Fibroblast of gingiva (primary cell): ENCODE measurements around the gene CCDC92B.
"Not testable (repeated sequence)": the region's sequence is repeated elsewhere in the genome, so short reads cannot be mapped to it uniquely, and the experiment has no call there.

Experiments used
- DNase-seq: peaks from one replicate; pipeline ENCODE4 v3.0.0-alpha.2; 2011; ENCODE audit warnings: low read depth

CCDC92B gene

GRCh38 chr17:2749058-2749783, at the start of gene CCDC92B:
Gene CCDC92B, minus strand, starts transcription at chr17:2749652. Its CDS starts 14,507 bp downstream, at chr17:2735145.
- DNase-seq, result no peak

GRCh38 chr17:2798678-2799077, 49.2 kb upstream of the CCDC92B start:
- DNase-seq, result no peak

- no peak for DNase-seq
Observed at GRCh38 chr17:2798188-2798587, 48.7 kb upstream of the CCDC92B start.

GRCh38 chr17:2797637-2798036, 48.2 kb upstream of the CCDC92B start:
- DNase-seq, result no peak

- no peak for DNase-seq
Observed at GRCh38 chr17:2797226-2797625, 47.8 kb upstream of the CCDC92B start.

- DNase-seq, result no peak
Observed at GRCh38 chr17:2796164-2797125, 47.0 kb upstream of the CCDC92B start, which contains the start of gene RAP1GAP2. Gene RAP1GAP2, plus strand, starts transcription at chr17:2796438. Its CDS starts 90 bp downstream, at chr17:2796528.

GRCh38 chr17:2795441-2796163, 46.1 kb upstream of the CCDC92B start:
- DNase-seq, result no peak

- DNase-seq, result no peak
Observed at GRCh38 chr17:2794111-2794803, 44.8 kb upstream of the CCDC92B start.

GRCh38 chr17:2792366-2793169, 43.1 kb upstream of the CCDC92B start:
- no peak for DNase-seq

GRCh38 chr17:2789700-2790099, 40.2 kb upstream of the CCDC92B start:
- no peak for DNase-seq

- DNase-seq, result peak; percentile 45
Observed at GRCh38 chr17:2786176-2786881, 36.9 kb upstream of the CCDC92B start.

- DNase-seq, result not testable (repeated sequence)
Observed at GRCh38 chr17:2785376-2785775, 35.9 kb upstream of the CCDC92B start.

- no peak for DNase-seq
Observed at GRCh38 chr17:2784864-2785263, 35.4 kb upstream of the CCDC92B start.

GRCh38 chr17:2783310-2784030, 34.0 kb upstream of the CCDC92B start:
- DNase-seq, result no peak

- no peak for DNase-seq
Observed at GRCh38 chr17:2782055-2782454, 32.6 kb upstream of the CCDC92B start.

GRCh38 chr17:2781598-2781997, 32.1 kb upstream of the CCDC92B start:
- not testable (repeated sequence) for DNase-seq

GRCh38 chr17:2780931-2781454, 31.5 kb upstream of the CCDC92B start:
- no peak for DNase-seq

- DNase-seq, result no peak
Observed at GRCh38 chr17:2780256-2780655, 30.8 kb upstream of the CCDC92B start.

- no peak for DNase-seq
Observed at GRCh38 chr17:2779545-2779944, 30.1 kb upstream of the CCDC92B start.
